ENCODE data around the gene SNX24.
A peak's percentile ranks its signal among the peaks of the same experiment; 100 is the strongest.

Gene SNX24

GRCh38 chr5:122842016-122842580, 3.3 kb upstream of the SNX24 start:
- Histone ChIP-seq H4K20me1 (ENCODE audit: low read depth, low read length) (no peaks in the 10 kb centered on the region), H3F3A (ENCODE audit: insufficient read depth) (peaks cover 12% of the 10 kb centered on the region; the same call in 1 of the 2 replicates), H3K4me3 (ENCODE audit: insufficient read depth, low read length, poor library complexity, severe bottlenecking) (no peak overlapping the region), H2AFZ (ENCODE audit: low read depth, low read length, severe bottlenecking) (no peak overlapping the region), H3K27me3 (ENCODE audit: low read length) (no peaks in the 10 kb centered on the region), H3K27ac (ENCODE audit: low read depth, low read length) (no peak overlapping the region), H3K36me3 (ENCODE audit: low read length) (no peaks in the 10 kb centered on the region), H3K79me2 (ENCODE audit: insufficient read depth, low read length) (no peaks in the 10 kb centered on the region), H3K9ac (ENCODE audit: low read length) (no peak overlapping the region), H3K9me2 (replicated peaks; ENCODE audit: insufficient read depth, low read length) (no peaks in the 10 kb centered on the region), H3K4me2 (ENCODE audit: low read depth, low read length, poor library complexity, severe bottlenecking) (no peak overlapping the region), H3K9me3 (ENCODE audit: insufficient read depth, low read length) (no peaks in the 10 kb centered on the region)
- TF ChIP-seq EZH2phosphoT487 (conservative IDR thresholded peaks at IDR 0.05; ENCODE audit: low read length) (no peak), CTCF (IDR thresholded peaks at IDR 0.05; ENCODE audit: insufficient read depth, low read length, poor library complexity, severe bottlenecking) (no peak)

- Histone ChIP-seq H3K36me3 (ENCODE audit: low read length) (no peaks in the 10 kb centered on the region), H3K27ac (ENCODE audit: low read depth, low read length) (no peak overlapping the region), H3K79me2 (ENCODE audit: insufficient read depth, low read length) (no peaks in the 10 kb centered on the region), H4K20me1 (ENCODE audit: low read depth, low read length) (no peaks in the 10 kb centered on the region), H3K9ac (ENCODE audit: low read length) (peak overlapping the region; percentile 64), H3K9me2 (replicated peaks; ENCODE audit: insufficient read depth, low read length) (no peaks in the 10 kb centered on the region), H3F3A (ENCODE audit: insufficient read depth) (peaks cover 12% of the 10 kb centered on the region; the same call in 1 of the 2 replicates), H3K27me3 (ENCODE audit: low read length) (no peaks in the 10 kb centered on the region), H2AFZ (ENCODE audit: low read depth, low read length, severe bottlenecking) (peak overlapping the region; percentile 99), H3K4me3 (ENCODE audit: insufficient read depth, low read length, poor library complexity, severe bottlenecking) (peak overlapping the region; percentile 56), H3K9me3 (ENCODE audit: insufficient read depth, low read length) (no peaks in the 10 kb centered on the region), H3K4me2 (ENCODE audit: low read depth, low read length, poor library complexity, severe bottlenecking) (peak overlapping the region; percentile 95)
- no peak for TF ChIP-seq CTCF (IDR thresholded peaks at IDR 0.05; ENCODE audit: insufficient read depth, low read length, poor library complexity, severe bottlenecking)
- no peak for TF ChIP-seq EZH2phosphoT487 (conservative IDR thresholded peaks at IDR 0.05; ENCODE audit: low read length)
Observed at GRCh38 chr5:122844136-122844909, 1.1 kb upstream of the SNX24 start.

GRCh38 chr5:122844910-122845228, 544 bp upstream of the SNX24 start:
- Histone ChIP-seq H3K4me2 (ENCODE audit: low read depth, low read length, poor library complexity, severe bottlenecking) (peak overlapping the region; percentile 95), H4K20me1 (ENCODE audit: low read depth, low read length) (no peaks in the 10 kb centered on the region), H3K9ac (ENCODE audit: low read length) (peak overlapping the region; percentile 64), H3K36me3 (ENCODE audit: low read length) (no peaks in the 10 kb centered on the region), H3K9me3 (ENCODE audit: insufficient read depth, low read length) (no peaks in the 10 kb centered on the region), H3K4me3 (ENCODE audit: insufficient read depth, low read length, poor library complexity, severe bottlenecking) (peak overlapping the region; percentile 56), H3F3A (ENCODE audit: insufficient read depth) (peaks cover 12% of the 10 kb centered on the region; the same call in 1 of the 2 replicates), H3K9me2 (replicated peaks; ENCODE audit: insufficient read depth, low read length) (no peaks in the 10 kb centered on the region), H3K27me3 (ENCODE audit: low read length) (no peaks in the 10 kb centered on the region), H3K27ac (ENCODE audit: low read depth, low read length) (no peak overlapping the region), H3K79me2 (ENCODE audit: insufficient read depth, low read length) (no peaks in the 10 kb centered on the region), H2AFZ (ENCODE audit: low read depth, low read length, severe bottlenecking) (peak overlapping the region; percentile 99)
- TF ChIP-seq CTCF (IDR thresholded peaks at IDR 0.05; ENCODE audit: insufficient read depth, low read length, poor library complexity, severe bottlenecking) (no peak), EZH2phosphoT487 (conservative IDR thresholded peaks at IDR 0.05; ENCODE audit: low read length) (no peak)

Data from SU-DHL-6 (cell line).